Fibroblast of lung (primary cell): ENCODE measurements around the gene CPLANE2.

ENCODE experiments used
- CTCF ChIP-seq, 2 donors: IDR thresholded peaks in 1 of 2; conservative IDR thresholded peaks in 1 of 2; 1 replicate in 1 of 2; 2 replicates in 1 of 2; pipeline ENCODE4 v1.5.1; 2011 to 2012; ENCODE audit warnings: low read length in 2 of 2, control low read depth in 1 of 2, inconsistent platforms in 1 of 2, low read depth in 1 of 2, mild to moderate bottlenecking in 1 of 2
- EZH2 ChIP-seq: IDR thresholded peaks from 2 replicates; pipeline ENCODE4 v1.5.1; 2012; ENCODE audit warnings: low read length, control low read depth, mild to moderate bottlenecking; ENCODE audit errors: missing control alignments

- TF ChIP-seq CTCF (conservative IDR thresholded peaks at IDR 0.05 in 1 of 2, IDR thresholded peaks at IDR 0.05 in 1 of 2; ENCODE audit: low read depth in 1 of 2, low read length in 2 of 2), result no peak
- no peak for TF ChIP-seq EZH2
These were observed 16.4 kb upstream of the CPLANE2 start for GRCh38 chr1:16253332-16253922.
